Mesenchymal stem cell (in vitro differentiated cells and primary cell): Measurements from ENCODE around the gene CFAP299.

Source experiments
- DNase-seq: peaks from one replicate; pipeline ENCODE4 v3.0.0-alpha.2; 2013
- H2AFZ ChIP-seq: one replicate; pipeline ENCODE4 v1.6.1; 2013; ENCODE audit warnings: low read depth, mild to moderate bottlenecking, control low read depth, inconsistent platforms, low read length, moderate library complexity
- H2AK5ac ChIP-seq: 2 replicates; pipeline ENCODE4 v1.6.1; 2013; ENCODE audit warnings: low read length, moderate library complexity, mild to moderate bottlenecking, inconsistent platforms; ENCODE audit not compliant: severe bottlenecking
- H2BK120ac ChIP-seq: one replicate; pipeline ENCODE4 v1.6.1; 2013; ENCODE audit warnings: low read depth, mild to moderate bottlenecking, inconsistent platforms, low read length, moderate library complexity
- H2BK12ac ChIP-seq, 2 experiments: one replicate each; pipeline ENCODE4 v1.6.1; 2013; ENCODE audit warnings: inconsistent platforms in 2 of 2, low read length in 2 of 2, mild to moderate bottlenecking in 2 of 2, moderate library complexity in 2 of 2, control low read depth in 1 of 2
- H2BK15ac ChIP-seq: one replicate; pipeline ENCODE4 v1.6.1; 2013; ENCODE audit warnings: mild to moderate bottlenecking, low read depth, inconsistent platforms; ENCODE audit not compliant: poor library complexity, severe bottlenecking
- H2BK5ac ChIP-seq: 2 replicates; pipeline ENCODE4 v1.6.1; 2013; ENCODE audit warnings: low read depth, mild to moderate bottlenecking, low read length, control low read depth, inconsistent platforms; ENCODE audit not compliant: poor library complexity, severe bottlenecking
- H3K14ac ChIP-seq, 2 experiments: one replicate each; pipeline ENCODE4 v1.6.1; 2013; ENCODE audit warnings: inconsistent platforms in 2 of 2, low read length in 2 of 2, control low read depth in 1 of 2, mild to moderate bottlenecking in 1 of 2, moderate library complexity in 1 of 2
- H3K18ac ChIP-seq, 2 experiments: one replicate each; pipeline ENCODE4 v1.6.1; 2013; ENCODE audit warnings: inconsistent platforms in 2 of 2, low read length in 2 of 2, control low read depth in 1 of 2, low read depth in 1 of 2, mild to moderate bottlenecking in 1 of 2
- H3K23ac ChIP-seq, 2 experiments: one replicate each; pipeline ENCODE4 v1.6.1; 2013; ENCODE audit warnings: inconsistent platforms in 2 of 2, low read length in 2 of 2, mild to moderate bottlenecking in 2 of 2, moderate library complexity in 2 of 2, control low read depth in 1 of 2
- H3K27ac ChIP-seq: 2 replicates; pipeline ENCODE4 v1.5.1; 2013; ENCODE audit warnings: mild to moderate bottlenecking, moderate library complexity, low read length, control low read depth, inconsistent platforms; ENCODE audit not compliant: poor library complexity, severe bottlenecking
- H3K27me3 ChIP-seq, 2 experiments: 2 replicates each; pipeline versions ENCODE4 v1.6.1 to v1.7.0; 2013; ENCODE audit warnings: low read length in 2 of 2, mild to moderate bottlenecking in 2 of 2, moderate library complexity in 2 of 2, control low read depth in 1 of 2, inconsistent platforms in 1 of 2; ENCODE audit not compliant: control insufficient read depth in 1 of 2, insufficient read depth in 1 of 2
- H3K36me3 ChIP-seq, 2 experiments: 2 replicates each; pipeline versions ENCODE4 v1.6.1 to v1.7.0; 2013; ENCODE audit warnings: low read length in 2 of 2, control low read depth in 1 of 2, inconsistent platforms in 1 of 2, low read depth in 1 of 2, mild to moderate bottlenecking in 1 of 2; ENCODE audit not compliant: insufficient read depth in 2 of 2, control insufficient read depth in 1 of 2
- H3K4ac ChIP-seq, 2 experiments: one replicate each; pipeline ENCODE4 v1.6.1; 2013; ENCODE audit warnings: inconsistent platforms in 2 of 2, low read length in 2 of 2, mild to moderate bottlenecking in 2 of 2, moderate library complexity in 2 of 2, control low read depth in 1 of 2, low read depth in 1 of 2
- H3K4me1 ChIP-seq: 2 replicates; pipeline ENCODE4 v1.6.1; 2013; ENCODE audit warnings: low read depth, low read length, control low read depth; ENCODE audit not compliant: control insufficient read depth, insufficient read depth
- H3K4me2 ChIP-seq: 2 replicates; pipeline ENCODE4 v1.6.1; 2013; ENCODE audit warnings: low read length, mild to moderate bottlenecking, inconsistent platforms; ENCODE audit not compliant: poor library complexity, severe bottlenecking
- H3K4me3 ChIP-seq, 2 experiments: 2 replicates each; pipeline versions ENCODE4 v1.5.1 to v1.7.0; 2013; ENCODE audit warnings: low read length in 2 of 2, mild to moderate bottlenecking in 2 of 2, control low read depth in 1 of 2, low read depth in 1 of 2; ENCODE audit not compliant: insufficient read depth in 1 of 2
- H3K79me1 ChIP-seq: replicated peaks from 2 replicates; pipeline ENCODE4 v1.6.1; 2013; ENCODE audit warnings: mild to moderate bottlenecking, control low read depth, low read length, inconsistent platforms; ENCODE audit not compliant: poor library complexity, severe bottlenecking
- H3K9ac ChIP-seq: 2 replicates; pipeline ENCODE4 v1.7.0; 2013; ENCODE audit warnings: mild to moderate bottlenecking, low read length, moderate library complexity
- H3K9me3 ChIP-seq: 2 replicates; pipeline ENCODE4 v1.7.0; 2013; ENCODE audit warnings: mild to moderate bottlenecking, low read length; ENCODE audit not compliant: control insufficient read depth
- H4K8ac ChIP-seq: one replicate; pipeline ENCODE4 v1.6.1; 2013; ENCODE audit warnings: inconsistent platforms, mild to moderate bottlenecking, low read length, moderate library complexity
- H4K91ac ChIP-seq: one replicate; pipeline ENCODE4 v1.6.1; 2013; ENCODE audit warnings: mild to moderate bottlenecking, low read length, inconsistent platforms
- WGBS: methylation state at CpG from one replicate; pipeline ENCODE4 v1.1.7; 2013; ENCODE audit warnings: mixed read lengths; 5-methylcytosine and 5-hydroxymethylcytosine counted together

CFAP299 gene

GRCh38 chr4:80751200-80751599 is 415.7 kb downstream of the CFAP299 start:
- H4K8ac ChIP-seq, result no peak overlapping the region
- no peak overlapping the region for H3K23ac ChIP-seq
- no peak overlapping the region for H3K4ac ChIP-seq
- no peak overlapping the region for H3K14ac ChIP-seq
- no peak overlapping the region for H3K4me2 ChIP-seq
- no peak for DNase-seq
- H2AK5ac ChIP-seq, result no peak overlapping the region
- no peak overlapping the region for H2BK120ac ChIP-seq
- no peak overlapping the region for H2BK12ac ChIP-seq
- no peak overlapping the region for H2BK15ac ChIP-seq
- no peak overlapping the region for H2AFZ ChIP-seq
- no peaks in the 10 kb centered on the region for H3K36me3 ChIP-seq
- H4K91ac ChIP-seq, result no peak overlapping the region
- H2BK5ac ChIP-seq, result no peak overlapping the region
- H3K9me3 ChIP-seq, result no peaks in the 10 kb centered on the region
- no peak overlapping the region for H3K9ac ChIP-seq
- no peaks in the 10 kb centered on the region for H3K4me1 ChIP-seq
- no peak overlapping the region for H3K18ac ChIP-seq
- H3K27me3 ChIP-seq, result no peaks in the 10 kb centered on the region
- no peak overlapping the region for H3K4me3 ChIP-seq
- no peak overlapping the region for H3K27ac ChIP-seq
- H3K79me1 ChIP-seq, result no peaks in the 10 kb centered on the region

- no peak overlapping the region for H2AK5ac ChIP-seq
- H3K23ac ChIP-seq, result no peak overlapping the region
- H3K9ac ChIP-seq, result no peak overlapping the region
- no peak overlapping the region for H2BK12ac ChIP-seq
- no peak overlapping the region for H2BK15ac ChIP-seq
- H3K18ac ChIP-seq, result no peak overlapping the region
- H2BK120ac ChIP-seq, result no peak overlapping the region
- no peak overlapping the region for H4K8ac ChIP-seq
- H3K27ac ChIP-seq, result no peak overlapping the region
- no peak overlapping the region for H3K4ac ChIP-seq
- no peaks in the 10 kb centered on the region for H3K9me3 ChIP-seq
- H2AFZ ChIP-seq, result no peak overlapping the region
- no peaks in the 10 kb centered on the region for H3K36me3 ChIP-seq
- H3K14ac ChIP-seq, result no peak overlapping the region
- no peak overlapping the region for H3K4me3 ChIP-seq
- no peaks in the 10 kb centered on the region for H3K27me3 ChIP-seq
- H3K4me2 ChIP-seq, result no peak overlapping the region
- H3K79me1 ChIP-seq, result no peaks in the 10 kb centered on the region
- WGBS, result 76% methylated on average over 2 of the region's 2 CpGs
- no peak for DNase-seq
- H2BK5ac ChIP-seq, result no peak overlapping the region
- H3K4me1 ChIP-seq, result no peaks in the 10 kb centered on the region
- H4K91ac ChIP-seq, result no peak overlapping the region
These were observed 432.4 kb downstream of the CFAP299 start for GRCh38 chr4:80767944-80768343.

- H3K23ac ChIP-seq, result no peak overlapping the region
- H2AFZ ChIP-seq, result no peak overlapping the region
- no peak overlapping the region for H2BK15ac ChIP-seq
- H3K4ac ChIP-seq, result no peak overlapping the region
- H3K36me3 ChIP-seq, result no peaks in the 10 kb centered on the region
- H3K27me3 ChIP-seq, result no peaks in the 10 kb centered on the region
- no peaks in the 10 kb centered on the region for H3K4me1 ChIP-seq
- H4K8ac ChIP-seq, result no peak overlapping the region
- H3K27ac ChIP-seq, result no peak overlapping the region
- no peak overlapping the region for H3K9ac ChIP-seq
- no peak overlapping the region for H2AK5ac ChIP-seq
- H3K79me1 ChIP-seq, result no peaks in the 10 kb centered on the region
- H3K18ac ChIP-seq, result no peak overlapping the region
- no peak overlapping the region for H3K4me3 ChIP-seq
- no peak overlapping the region for H2BK120ac ChIP-seq
- H2BK5ac ChIP-seq, result no peak overlapping the region
- H3K14ac ChIP-seq, result no peak overlapping the region
- WGBS, result 72% methylated on average over 2 of the region's 5 CpGs
- H2BK12ac ChIP-seq, result no peak overlapping the region
- no peaks in the 10 kb centered on the region for H3K9me3 ChIP-seq
- no peak for DNase-seq
- H4K91ac ChIP-seq, result no peak overlapping the region
- H3K4me2 ChIP-seq, result no peak overlapping the region
These were observed 440.6 kb downstream of the CFAP299 start for GRCh38 chr4:80776168-80776567.

GRCh38 chr4:80781431-80781830 is 445.9 kb downstream of the CFAP299 start:
- Histone ChIP-seq H3K23ac (no peak overlapping the region), H3K79me1 (no peaks in the 10 kb centered on the region), H3K9ac (no peak overlapping the region), H3K4me2 (no peak overlapping the region), H3K36me3 (no peaks in the 10 kb centered on the region), H4K91ac (no peak overlapping the region), H3K27me3 (no peaks in the 10 kb centered on the region), H3K4me1 (no peaks in the 10 kb centered on the region), H3K18ac (no peak overlapping the region), H2BK15ac (no peak overlapping the region), H2BK12ac (no peak overlapping the region), H3K14ac (no peak overlapping the region), H2AK5ac (no peak overlapping the region), H4K8ac (no peak overlapping the region), H3K4ac (no peak overlapping the region), H2BK120ac (no peak overlapping the region), H2AFZ (no peak overlapping the region), H3K9me3 (no peaks in the 10 kb centered on the region), H3K4me3 (no peak overlapping the region), H2BK5ac (no peak overlapping the region), H3K27ac (no peak overlapping the region)
- WGBS, result 76% methylated on average over 1 of the region's 1 CpG
- DNase-seq, result no peak
